ENCODE results near the gene EPHA5.
"Not testable (repeated sequence)": the region's sequence is repeated elsewhere in the genome, so short reads cannot be mapped to it uniquely, and the experiment has no call there.

Gene EPHA5

DNA sequence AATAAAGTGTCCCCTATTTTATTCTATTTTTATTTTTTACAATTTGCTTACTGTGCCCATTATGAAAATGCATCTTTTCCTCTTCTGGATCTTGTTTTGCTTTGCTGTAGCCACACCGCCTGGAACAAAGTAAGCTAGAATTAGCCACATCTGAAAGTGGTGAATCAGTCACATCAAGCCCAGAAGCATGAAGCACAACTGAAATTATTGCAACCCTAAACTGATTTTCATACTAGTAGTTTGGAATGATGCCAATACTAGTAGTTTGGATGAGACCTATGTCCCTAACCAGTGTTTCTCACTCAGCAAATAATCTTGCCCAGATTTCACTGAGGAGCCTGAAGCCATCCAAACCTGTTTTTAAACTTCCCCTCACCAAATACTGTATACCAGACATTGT, 303.0 kb downstream of the EPHA5 start:
- no peak for DNase-seq (ENCODE audit: low read depth)

DNA sequence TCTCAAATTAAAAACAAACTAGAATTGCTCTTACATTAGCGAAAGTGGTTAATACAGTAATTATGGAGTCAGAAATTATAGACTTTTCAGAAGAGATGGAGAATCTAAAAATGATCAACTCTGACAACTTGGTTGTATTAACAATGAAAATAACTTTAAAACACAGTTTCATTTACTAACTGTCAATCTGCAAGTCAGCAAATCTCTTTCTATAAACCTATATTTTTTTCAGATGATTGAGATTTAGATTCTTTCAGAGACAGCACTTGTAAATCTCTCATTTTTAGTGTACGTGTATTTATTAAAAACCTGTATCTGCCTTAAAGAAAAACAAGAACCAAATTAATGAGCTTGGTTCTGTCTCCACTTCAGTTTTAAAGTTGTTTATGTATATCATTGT, 311.4 kb downstream of the EPHA5 start:
- DNase-seq (ENCODE audit: low read depth) = no peak

DNA sequence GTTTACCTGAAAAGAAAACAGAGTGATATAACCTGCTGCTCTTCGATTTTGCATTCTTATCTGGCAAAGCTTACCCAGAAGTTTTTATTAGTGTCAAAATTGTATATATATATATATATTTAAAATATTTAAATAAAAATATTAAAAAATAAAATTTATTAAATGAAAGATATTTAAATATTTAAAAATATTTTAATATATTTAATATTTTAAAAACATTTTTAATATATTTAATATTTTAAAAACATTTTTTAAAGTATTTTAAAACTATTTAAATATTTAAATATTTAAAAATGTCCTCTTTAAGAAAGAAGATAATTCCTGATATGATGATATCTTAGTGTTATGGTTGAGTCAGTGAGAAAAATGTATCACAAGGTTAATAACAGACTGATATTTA, 317.2 kb downstream of the EPHA5 start:
- no peak for DNase-seq (ENCODE audit: low read depth)

DNA sequence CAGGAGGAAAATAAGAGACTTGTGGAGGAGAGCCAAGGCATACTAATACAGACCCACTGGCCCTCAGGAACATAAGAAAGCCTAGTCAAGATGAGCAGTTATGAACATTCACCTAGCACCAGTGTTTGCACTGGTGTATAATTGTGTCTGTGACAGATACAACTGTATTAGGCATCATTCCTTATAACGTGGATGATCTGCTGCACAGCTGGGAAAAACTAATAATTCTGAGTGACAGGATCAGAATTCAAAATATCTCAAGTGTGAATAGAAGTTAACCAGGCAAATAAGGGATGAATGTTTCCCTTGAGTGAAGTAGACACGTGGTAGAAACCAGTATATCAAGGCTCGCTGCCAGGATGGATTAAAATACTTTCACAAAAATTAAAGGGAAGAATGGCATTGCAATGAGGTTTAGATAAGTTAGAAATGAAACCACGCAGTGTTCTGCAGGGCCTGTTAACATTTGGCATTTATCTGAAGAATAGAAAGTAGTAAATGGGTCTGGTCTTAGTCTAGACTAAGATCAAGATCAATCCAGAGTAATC, 325.9 kb downstream of the EPHA5 start:
- no peak for DNase-seq (ENCODE audit: low read depth)

DNA sequence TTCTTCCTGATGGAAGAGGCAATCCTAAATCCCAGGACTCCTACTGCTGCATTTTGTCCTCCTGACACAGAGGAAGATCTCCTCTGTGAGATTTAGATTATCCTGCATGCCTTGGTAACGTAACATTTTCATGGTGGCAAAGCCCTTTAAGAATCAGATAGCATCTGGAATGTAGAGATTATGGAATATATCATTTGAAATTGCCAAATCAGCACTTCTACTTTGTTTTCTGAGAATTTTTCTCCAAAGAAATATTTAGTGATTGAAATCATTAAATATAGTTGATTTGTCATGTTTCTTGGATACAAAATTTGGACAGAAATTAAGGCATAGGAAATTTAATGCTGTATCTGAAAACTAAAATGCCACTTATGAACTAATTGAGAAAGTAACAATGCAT, 326.9 kb downstream of the EPHA5 start:
- DNase-seq (ENCODE audit: low read depth) = no peak

DNA sequence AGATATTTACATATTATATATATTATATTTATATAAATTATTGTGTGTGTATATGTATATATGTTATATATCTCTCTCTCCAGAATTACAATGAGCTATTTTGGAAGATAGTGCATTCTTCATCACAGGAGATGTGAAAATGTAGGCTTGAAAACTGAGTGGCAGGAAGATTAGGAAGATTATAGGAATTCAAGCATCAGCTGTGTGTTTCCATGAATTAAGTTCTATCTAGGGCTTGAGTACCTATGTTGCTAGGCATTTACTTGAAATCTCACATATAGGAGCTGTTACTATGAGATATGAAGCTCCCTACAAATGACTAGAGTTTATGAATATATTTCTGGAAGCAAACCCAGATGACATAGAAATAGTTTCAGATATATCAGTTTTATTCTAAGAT, 328.7 kb downstream of the EPHA5 start:
- DNase-seq (ENCODE audit: low read depth) = no peak

DNA sequence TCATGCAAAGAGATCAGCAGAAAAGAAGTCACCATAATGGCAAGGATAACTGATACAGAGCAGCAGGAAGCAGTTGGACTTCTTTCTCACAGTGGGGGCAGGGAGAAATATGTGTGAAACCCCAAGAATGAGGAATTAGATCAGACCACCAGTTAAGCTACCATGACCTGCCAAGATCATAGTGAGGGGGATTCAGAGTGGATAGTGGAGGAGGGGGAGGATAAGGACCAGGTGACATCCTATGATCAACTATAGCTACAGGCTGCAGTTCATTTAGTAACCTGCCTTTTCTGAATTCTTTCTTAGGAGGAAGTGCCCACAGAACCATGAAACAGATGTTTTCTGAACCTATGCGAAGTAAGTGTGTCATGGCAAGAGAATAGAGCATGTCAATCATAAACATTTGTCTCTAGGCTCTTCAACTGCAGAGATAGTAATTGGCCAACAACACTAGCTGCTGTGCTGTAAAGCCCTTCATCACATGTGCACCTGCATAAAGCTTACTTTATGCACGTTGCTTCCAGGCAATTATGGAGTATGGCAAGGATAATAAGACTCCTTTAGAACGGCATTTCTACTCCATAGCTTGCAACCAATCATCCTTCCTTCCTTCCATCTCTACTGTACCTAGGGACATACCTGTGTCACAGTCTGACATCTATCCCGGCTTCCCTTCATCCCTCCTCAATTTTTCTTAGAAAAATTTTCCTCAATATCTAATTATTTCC, 329.7 kb downstream of the EPHA5 start:
- no peak for DNase-seq (ENCODE audit: low read depth)

DNA sequence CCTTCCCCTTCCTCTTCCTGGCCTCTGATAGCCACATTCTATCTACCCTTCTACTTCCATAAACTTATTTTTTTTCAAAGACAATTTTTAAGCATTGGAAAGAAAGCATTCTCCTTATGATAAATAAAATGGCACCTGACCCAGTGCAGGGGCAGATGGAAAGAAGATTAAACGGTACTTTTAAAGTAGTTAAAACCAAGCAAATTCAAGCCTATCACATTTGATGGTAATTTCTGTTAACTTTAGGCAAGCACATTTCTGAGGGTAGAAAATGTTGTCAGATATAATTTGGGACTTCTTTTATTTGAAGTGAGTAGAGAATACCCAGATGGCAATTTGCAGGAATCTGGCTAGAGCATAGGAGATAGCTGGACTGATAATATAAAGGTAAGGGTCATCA, 332.9 kb downstream of the EPHA5 start:
- no peak for DNase-seq (ENCODE audit: low read depth)

DNA sequence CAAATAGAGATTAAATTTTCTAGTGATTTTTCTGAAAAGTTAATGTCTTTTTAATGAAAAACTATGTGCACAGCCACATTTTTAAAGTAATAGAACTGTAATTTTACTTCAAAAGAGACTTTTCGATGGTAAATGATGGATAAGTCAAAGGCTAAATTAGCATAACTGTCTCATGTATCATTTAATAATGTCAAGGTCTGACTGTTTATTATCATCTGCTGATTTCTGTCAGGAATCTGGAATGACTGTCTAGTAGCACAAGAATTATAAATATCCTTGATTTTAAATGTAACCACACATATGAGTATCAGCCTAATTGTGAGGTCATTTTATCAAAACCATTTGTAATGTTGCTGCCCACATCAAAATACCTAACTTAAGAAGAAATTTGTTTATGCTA, 333.8 kb downstream of the EPHA5 start:
- no peak for DNase-seq (ENCODE audit: low read depth)

DNA sequence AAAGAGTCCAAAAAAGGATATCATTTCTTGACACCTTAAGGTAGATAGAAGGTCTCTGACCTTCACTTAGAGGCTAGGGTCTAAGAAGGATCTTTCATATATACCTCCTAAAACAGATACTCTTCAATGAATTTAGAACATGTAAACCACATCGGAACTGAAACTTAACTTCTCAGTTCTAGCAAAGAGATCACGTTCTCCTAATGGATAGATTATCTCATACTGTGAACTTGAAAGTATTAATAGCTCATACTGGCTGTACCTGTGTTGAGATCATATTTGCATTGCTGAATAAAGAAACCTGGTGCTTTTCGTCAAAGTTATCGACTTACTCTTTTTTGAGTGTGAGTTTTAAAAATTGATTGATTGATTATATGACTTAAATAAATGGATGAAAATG, 353.8 kb downstream of the EPHA5 start:
- no peak for DNase-seq (ENCODE audit: low read depth)

DNA sequence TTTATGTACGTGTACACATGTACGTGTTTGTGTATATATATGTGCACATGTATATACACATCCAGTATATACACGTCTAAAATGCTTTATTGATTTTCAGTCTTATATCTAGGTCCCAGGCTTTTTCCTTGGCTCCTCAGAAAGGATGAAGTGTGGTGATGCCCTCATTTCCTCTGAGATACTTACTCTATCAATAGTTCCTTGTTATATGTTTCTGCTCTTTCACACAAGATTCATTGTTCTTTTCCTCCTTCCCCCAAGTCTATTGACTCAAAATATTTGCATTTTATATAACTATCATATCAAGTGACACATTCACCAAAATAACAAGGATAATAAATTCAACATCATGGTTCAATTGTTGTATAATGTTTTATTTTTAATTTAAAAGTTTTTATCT, 359.2 kb downstream of the EPHA5 start:
- DNase-seq (ENCODE audit: low read depth) = no peak

DNA sequence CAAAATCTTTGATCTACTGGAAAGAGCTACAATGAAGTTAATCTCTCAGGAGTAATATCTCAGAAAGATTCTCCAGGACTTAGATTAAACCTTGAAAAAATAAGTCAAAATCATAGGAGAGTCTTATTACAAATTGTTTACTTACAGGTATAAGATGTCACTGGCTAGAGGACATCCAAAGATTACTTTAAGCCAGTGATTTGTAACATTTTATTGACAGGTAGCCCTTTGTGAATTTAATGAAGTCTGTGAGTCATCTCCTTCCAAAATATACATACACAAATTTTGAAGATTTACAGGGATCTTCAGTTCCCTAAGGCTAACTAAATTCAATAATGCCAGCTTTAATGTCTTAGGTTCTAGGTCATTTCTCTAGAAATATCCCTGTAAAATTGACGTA, 359.7 kb downstream of the EPHA5 start:
- DNase-seq (ENCODE audit: low read depth) = no peak

DNA sequence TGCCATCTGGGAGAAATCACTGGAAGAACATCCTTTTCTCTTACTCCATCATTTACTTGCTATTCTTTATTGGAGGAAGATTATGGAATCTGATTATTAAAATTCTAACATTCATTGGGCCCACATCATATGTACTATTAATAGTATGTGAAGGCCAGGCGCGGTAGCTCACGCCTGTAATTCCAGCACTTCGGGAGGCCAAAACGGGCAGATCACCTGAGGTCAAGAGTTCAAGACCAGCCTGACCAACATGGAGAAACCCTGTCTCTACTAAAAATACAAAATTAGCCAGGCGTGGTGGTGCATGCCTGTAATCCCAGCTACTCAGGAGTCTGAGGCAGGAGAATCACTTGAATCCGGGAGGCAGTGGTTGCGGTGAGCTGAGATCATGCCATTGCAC, 361.7 kb downstream of the EPHA5 start:
- not testable (repeated sequence) for DNase-seq (ENCODE audit: low read depth)

DNA sequence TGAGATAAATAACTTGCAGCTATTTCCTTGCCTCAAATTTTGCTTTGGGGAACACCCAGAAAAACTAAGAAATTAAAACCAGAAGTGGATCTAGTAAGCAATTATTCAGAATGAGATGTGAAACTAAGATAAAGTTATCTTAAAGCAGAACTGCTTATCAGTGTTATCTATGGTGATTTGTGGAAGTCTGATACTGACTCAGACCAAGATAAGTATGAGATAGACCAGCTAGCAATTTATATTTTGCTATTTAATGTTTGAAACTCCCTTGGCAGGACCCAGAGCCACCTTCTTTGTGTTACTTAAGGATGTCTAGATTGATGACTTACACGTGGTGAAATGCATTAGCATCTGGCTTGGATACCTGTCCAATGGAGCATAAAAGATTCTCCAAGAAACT, 368.1 kb downstream of the EPHA5 start:
- no peak for DNase-seq (ENCODE audit: low read depth)

DNA sequence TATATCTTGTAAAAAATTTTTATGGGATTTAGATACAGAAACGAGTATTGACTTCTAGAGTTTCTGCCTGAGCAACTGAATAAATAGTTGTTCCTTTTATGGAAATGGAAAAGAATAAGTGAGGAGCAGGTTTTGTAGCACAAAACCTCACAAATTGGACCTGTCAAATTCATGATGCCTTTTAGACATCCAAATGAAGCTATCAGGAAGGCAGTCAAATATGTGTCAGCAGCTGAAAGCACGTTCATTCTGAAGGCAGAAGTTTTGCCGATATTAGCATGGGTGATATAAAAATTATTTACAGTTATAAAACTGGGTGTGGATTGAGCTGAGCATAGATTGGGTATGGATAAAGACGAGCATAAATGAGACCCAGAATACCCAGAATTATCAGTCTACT, 374.0 kb downstream of the EPHA5 start:
- DNase-seq (ENCODE audit: low read depth) = no peak

DNA sequence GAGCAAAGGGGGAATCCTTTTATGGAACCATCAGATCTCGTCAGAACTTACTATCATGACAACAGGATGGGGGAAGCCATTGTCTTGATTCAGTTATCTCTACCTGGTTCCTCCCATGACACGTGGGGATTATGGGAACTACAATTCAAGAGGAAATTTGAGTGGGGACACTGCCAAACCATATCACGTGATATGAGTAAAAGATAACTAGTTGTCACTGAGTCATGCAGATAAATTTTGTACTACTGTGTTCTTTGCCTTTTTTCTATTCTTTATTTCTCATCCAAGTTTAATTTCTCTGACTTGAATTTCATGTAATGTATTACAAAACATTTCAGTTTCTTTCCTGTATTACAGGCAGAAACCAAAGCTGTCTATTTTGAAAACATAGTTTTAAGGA, 383.2 kb downstream of the EPHA5 start:
- DNase-seq (ENCODE audit: low read depth) = no peak

Data from activated T-cell treated with anti-CD3 and anti-CD28 coated beads for 48 hours (primary cell).